WTC11 (cell line): ENCODE data around the gene LTK. TPM values are rescaled to one million over a fixed set of nuclear protein-coding genes. Genes with fewer than 3 reads are reported as not detected.

Experiments
- ATAC-seq: fragments of 200-7000 bp; cut with Tn5 transposase; 2 replicates; pipeline ENCODE4 v1.10.0; 2021; ENCODE audit warnings: mild to moderate bottlenecking, moderate library complexity
- CTCF ChIA-PET: fragments of 300-600 bp; sonication (Branson Sonifier 250); formaldehyde crosslinking; loops from one replicate; lab custom pipeline; 2021; ENCODE audit warnings: antibody characterized with exemption; lab: Charles Lee
- POLR2A ChIA-PET: fragments of 350-600 bp; sonication (Branson Sonifier 250); formaldehyde crosslinking; loops from one replicate; lab custom pipeline; 2021; ENCODE audit warnings: antibody characterized with exemption; lab: Charles Lee
- DNase-seq: peaks from one replicate; pipeline ENCODE4 v3.0.0; 2021; ENCODE audit warnings: low spot score
- H3K27ac Mint-ChIP-seq: 2 replicates; pipeline ENCODE4 v1.8.0; 2021; ENCODE audit warnings: mixed read lengths
- H3K27me3 Mint-ChIP-seq: 2 replicates; pipeline ENCODE4 v1.8.0; 2021; ENCODE audit warnings: low read depth, mild to moderate bottlenecking, moderate library complexity, mixed read lengths
- H3K36me3 Mint-ChIP-seq: 2 replicates; pipeline ENCODE4 v1.8.0; 2021; ENCODE audit warnings: mixed read lengths
- H3K4me1 Mint-ChIP-seq: 2 replicates; pipeline ENCODE4 v1.8.0; 2022; ENCODE audit warnings: mixed read lengths
- H3K4me3 Mint-ChIP-seq: 2 replicates; pipeline ENCODE4 v1.8.0; 2021; ENCODE audit warnings: mild to moderate bottlenecking, moderate library complexity, mixed read lengths
- H3K9me3 Mint-ChIP-seq: 2 replicates; pipeline ENCODE4 v1.8.0; 2021; ENCODE audit warnings: mixed read lengths
- AFF4 ChIP-seq: sonication (generic); formaldehyde crosslinking; IDR thresholded peaks from 2 replicates; pipeline ENCODE4 v1.8.1; 2023; ENCODE audit warnings: mild to moderate bottlenecking, missing genetic modification reagents, borderline replicate concordance
- ATF1 ChIP-seq: sonication (generic); formaldehyde crosslinking; IDR thresholded peaks from 2 replicates; pipeline ENCODE4 v1.8.1; 2023; ENCODE audit warnings: mild to moderate bottlenecking, moderate library complexity, missing genetic modification reagents
- E2F1 ChIP-seq: sonication (generic); formaldehyde crosslinking; IDR thresholded peaks from 2 replicates; pipeline ENCODE4 v1.8.0; 2022; ENCODE audit warnings: mild to moderate bottlenecking, missing genetic modification reagents
- EMX1 ChIP-seq: fragments of 250-450 bp; sonication (Bioruptor Pico); IDR thresholded peaks from 2 replicates; pipeline ENCODE4 v1.8.0; 2021; ENCODE audit warnings: mild to moderate bottlenecking
- ERG ChIP-seq: fragments of 250-450 bp; sonication (Bioruptor Pico); IDR thresholded peaks from 2 replicates; pipeline ENCODE4 v1.8.0; 2021; ENCODE audit warnings: mild to moderate bottlenecking
- NFYB ChIP-seq: sonication (generic); formaldehyde crosslinking; conservative IDR thresholded peaks from 2 replicates; pipeline ENCODE4 v1.8.0; 2022; ENCODE audit warnings: low read depth, missing genetic modification reagents
- OVOL2 ChIP-seq: fragments of 250-450 bp; sonication (Bioruptor Pico); IDR thresholded peaks from 2 replicates; pipeline ENCODE4 v1.9.0; 2021; ENCODE audit warnings: mild to moderate bottlenecking, borderline replicate concordance
- PREB ChIP-seq: sonication (generic); formaldehyde crosslinking; IDR thresholded peaks from 2 replicates; pipeline ENCODE4 v1.8.1; 2022; ENCODE audit warnings: mild to moderate bottlenecking, missing genetic modification reagents, moderate library complexity, borderline replicate concordance
- SMAD3 ChIP-seq: sonication (generic); formaldehyde crosslinking; IDR thresholded peaks from 2 replicates; pipeline ENCODE4 v1.8.0; 2022; ENCODE audit warnings: missing genetic modification reagents, mild to moderate bottlenecking, borderline replicate concordance
- SP1 ChIP-seq: sonication (generic); formaldehyde crosslinking; conservative IDR thresholded peaks from 2 replicates; pipeline ENCODE4 v1.8.1; 2022; ENCODE audit warnings: missing genetic modification reagents
- TCF7 ChIP-seq: sonication (generic); formaldehyde crosslinking; IDR thresholded peaks from 2 replicates; pipeline ENCODE4 v1.8.0; 2022; ENCODE audit warnings: mild to moderate bottlenecking, low read depth, missing genetic modification reagents, moderate library complexity
- TP53 ChIP-seq: sonication (generic); formaldehyde crosslinking; IDR thresholded peaks from 2 replicates; pipeline ENCODE4 v1.8.1; 2023; ENCODE audit warnings: mild to moderate bottlenecking, missing genetic modification reagents
- ZBTB43 ChIP-seq: sonication (generic); formaldehyde crosslinking; IDR thresholded peaks from 2 replicates; pipeline ENCODE4 v1.8.1; 2023; ENCODE audit warnings: mild to moderate bottlenecking, missing genetic modification reagents
- ZNF232 ChIP-seq: sonication (generic); formaldehyde crosslinking; IDR thresholded peaks from 2 replicates; pipeline ENCODE4 v1.8.0; 2022; ENCODE audit warnings: mild to moderate bottlenecking, missing genetic modification reagents
- ZNF281 ChIP-seq: sonication (generic); formaldehyde crosslinking; IDR thresholded peaks from 2 replicates; pipeline ENCODE4 v1.8.0; 2023; ENCODE audit warnings: mild to moderate bottlenecking, missing genetic modification reagents
- ZNF512 ChIP-seq: sonication (generic); formaldehyde crosslinking; IDR thresholded peaks from 2 replicates; pipeline ENCODE4 v1.8.1; 2022; ENCODE audit warnings: missing genetic modification reagents, borderline replicate concordance
- total RNA-seq: library from RNA; stranded (reverse); gene quantifications from 3 replicates; pipeline ENCODE4 v1.2.3, GENCODE V29; 2021

The LTK gene
- total RNA-seq, 1 experiment from 2014 or later: 0.66 TPM

GRCh38 chr15:41480396-41481140 is 33.1 kb downstream of the LTK start:
- no peak for TF ChIP-seq ATF1 (CRISPR knock-in tag)
- H3K9me3 Mint-ChIP-seq: no peaks in the 10 kb centered on the region
- H3K36me3 Mint-ChIP-seq: peaks cover 60% of the 10 kb centered on the region
- no peaks in the 10 kb centered on the region for H3K27me3 Mint-ChIP-seq
- H3K27ac Mint-ChIP-seq: no peak overlapping the region
- POLR2A ChIA-PET: no interaction called here
- CTCF ChIA-PET: interaction anchor here (1.1 kb wide), 1 partner anchor 27 kb away, joined by 4 read pairs; no protein-coding TSS in a partner anchor
- ATAC-seq: no peak
- no peak for DNase-seq
- no peak overlapping the region for H3K4me3 Mint-ChIP-seq
- no peaks in the 10 kb centered on the region for H3K4me1 Mint-ChIP-seq

GRCh38 chr15:41476416-41477048 is 37.1 kb downstream of the LTK start:
- Mint-ChIP-seq H3K4me3 (no peak overlapping the region), H3K4me1 (no peaks in the 10 kb centered on the region), H3K27ac (no peak overlapping the region), H3K27me3 (no peaks in the 10 kb centered on the region), H3K36me3 (peaks cover 75% of the 10 kb centered on the region), H3K9me3 (no peaks in the 10 kb centered on the region)
- ATAC-seq (no peak), DNase-seq (no peak)
- ChIA-PET CTCF (no interaction called here), POLR2A (no interaction called here)
- TF ChIP-seq ZNF281 (CRISPR knock-in tag): no peak

- Mint-ChIP-seq H3K36me3 (peaks cover 72% of the 10 kb centered on the region), H3K4me1 (no peaks in the 10 kb centered on the region), H3K4me3 (no peak overlapping the region), H3K27me3 (no peaks in the 10 kb centered on the region), H3K27ac (no peak overlapping the region), H3K9me3 (no peaks in the 10 kb centered on the region)
- DNase-seq: no peak
- POLR2A ChIA-PET: no interaction called here
- CTCF ChIA-PET: interaction anchor here (2.1 kb wide), 1 partner anchor 9 kb away, joined by 8 read pairs; no protein-coding TSS in a partner anchor
- no peak for ATAC-seq
- no peak for TF ChIP-seq TP53 (CRISPR knock-in tag)
- TF ChIP-seq AFF4: no peak
- TF ChIP-seq ERG (CRISPR knock-in tag): no peak
- no peak for TF ChIP-seq E2F1 (CRISPR knock-in tag)
- TF ChIP-seq OVOL2 (CRISPR knock-in tag): no peak
- TF ChIP-seq PREB (CRISPR knock-in tag): no peak
- TF ChIP-seq ATF1 (CRISPR knock-in tag): no peak
- TF ChIP-seq SP1 (CRISPR knock-in tag): no peak
- TF ChIP-seq SMAD3 (CRISPR knock-in tag): no peak
- TF ChIP-seq ZNF232 (CRISPR knock-in tag): no peak
- no peak for TF ChIP-seq NFYB (CRISPR knock-in tag)
- no peak for TF ChIP-seq EMX1 (CRISPR knock-in tag)
- no peak for TF ChIP-seq ZNF512 (CRISPR knock-in tag)
- TF ChIP-seq TCF7 (CRISPR knock-in tag): no peak
- no peak for TF ChIP-seq ZBTB43 (CRISPR knock-in tag)
These were observed 38.7 kb downstream of the LTK start for GRCh38 chr15:41474941-41475340.
